Stimulated activated CD8-positive, alpha-beta memory T cell treated with anti-CD3 and anti-CD28 coated beads, Interleukin-2, amount 100 ng/mL, for 1 hour (primary cell): ENCODE data around the gene NKAIN2.

Source experiments
- DNase-seq, 2 donors: peaks; one replicate each; pipeline ENCODE4 v3.0.0-alpha.2; 2020; ENCODE audit warnings: low read depth in 2 of 2

NKAIN2 gene

GRCh38 chr6:124029567-124029966 lies 225.9 kb downstream of the NKAIN2 start:
- DNase-seq: no peak

DNA sequence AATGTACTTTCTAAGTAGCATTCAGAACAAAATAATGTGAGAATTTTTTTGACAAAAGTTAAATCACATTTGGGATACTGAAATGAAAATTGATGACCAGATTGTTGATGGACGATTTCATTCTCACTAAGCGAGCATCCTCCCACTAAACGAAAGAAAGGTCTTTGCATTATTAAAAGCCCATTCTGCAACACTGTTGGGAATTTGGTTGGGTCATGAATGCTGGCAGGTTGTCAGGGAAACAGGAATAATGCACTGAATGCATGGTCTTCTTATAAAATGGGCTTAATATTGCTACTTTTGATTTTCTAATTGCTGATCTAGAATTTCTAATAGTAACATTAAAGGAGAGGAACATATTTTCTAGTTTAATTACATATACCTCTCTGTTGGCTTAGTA lies 229.8 kb downstream of the NKAIN2 start:
- DNase-seq: no peak

- no peak for DNase-seq
Observed at GRCh38 chr6:124036384-124036783, 232.7 kb downstream of the NKAIN2 start.

DNA sequence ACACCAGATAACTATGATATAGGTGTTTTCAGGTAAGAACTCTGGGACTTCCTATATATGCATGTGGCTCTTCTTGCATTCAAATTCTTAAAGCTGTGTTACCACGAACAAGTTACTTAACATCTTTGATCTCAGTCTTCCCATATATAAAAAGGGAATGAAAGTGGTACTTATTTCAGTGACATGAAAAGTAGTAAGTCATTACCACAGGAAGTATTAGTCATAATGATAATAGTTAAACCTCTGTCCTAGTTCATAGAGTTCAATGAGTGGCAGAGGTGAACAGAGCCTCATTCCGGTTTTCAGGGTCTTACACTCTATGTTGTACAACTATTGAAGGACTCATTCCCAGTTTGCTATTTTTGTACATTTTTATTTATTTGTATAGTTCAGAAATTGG lies 237.0 kb downstream of the NKAIN2 start:
- DNase-seq: no peak

DNA sequence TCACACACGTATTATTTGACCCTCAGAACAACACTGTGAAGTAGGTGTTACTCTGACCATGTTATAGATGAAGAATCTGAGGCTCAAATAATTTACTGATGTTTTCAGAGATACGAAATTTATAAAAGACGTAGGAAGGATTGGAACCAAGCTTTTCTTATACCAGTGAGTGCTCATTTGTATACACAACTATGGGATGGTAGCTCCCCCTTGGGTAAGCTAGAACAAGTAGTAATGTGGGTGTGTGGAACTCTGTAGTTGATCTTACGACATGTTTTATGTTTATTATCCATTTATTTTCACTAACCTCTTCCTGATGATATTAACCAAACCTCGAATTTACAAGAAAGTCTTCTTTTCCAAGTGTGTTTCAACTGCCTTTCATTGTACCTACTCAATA lies 248.5 kb downstream of the NKAIN2 start:
- DNase-seq: no peak

DNA sequence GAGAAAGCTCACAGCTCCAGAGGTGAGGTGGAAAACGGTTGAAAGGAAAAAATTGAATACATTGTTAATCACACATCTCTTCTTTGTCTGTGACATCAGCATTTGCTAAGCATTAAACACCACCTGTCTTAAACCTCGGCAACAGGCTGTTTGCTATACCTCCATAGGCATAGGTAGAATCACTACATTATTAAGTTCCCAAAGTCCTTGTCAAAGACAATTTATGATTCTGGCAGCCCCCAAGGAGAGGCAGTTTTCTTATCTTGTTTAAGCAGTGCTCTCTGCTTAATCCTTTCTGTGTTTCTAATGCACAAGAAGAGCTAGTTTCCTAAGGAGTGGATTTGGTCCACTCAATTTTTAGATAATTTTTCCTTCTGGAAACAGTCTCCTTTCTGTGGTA lies 249.7 kb downstream of the NKAIN2 start:
- no peak for DNase-seq

DNA sequence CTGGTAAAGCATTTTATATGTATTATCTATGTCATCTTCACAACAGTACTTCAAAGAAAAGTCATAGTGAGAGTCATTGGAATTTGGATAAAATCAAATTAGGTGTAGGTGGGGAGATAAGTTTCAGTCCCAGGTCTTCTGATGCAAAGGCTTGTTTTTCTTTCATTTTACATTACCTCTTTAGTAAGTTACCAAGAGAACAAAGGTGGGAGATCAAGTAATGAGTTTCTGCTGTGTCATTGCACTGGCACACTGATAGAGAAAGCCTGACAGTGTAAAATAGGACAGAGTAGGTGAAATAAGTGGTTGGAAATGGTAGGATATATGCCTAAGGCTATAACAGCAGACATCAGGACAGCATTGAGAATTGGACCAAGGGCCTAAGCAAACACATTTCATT lies 250.4 kb downstream of the NKAIN2 start:
- no peak for DNase-seq

DNA sequence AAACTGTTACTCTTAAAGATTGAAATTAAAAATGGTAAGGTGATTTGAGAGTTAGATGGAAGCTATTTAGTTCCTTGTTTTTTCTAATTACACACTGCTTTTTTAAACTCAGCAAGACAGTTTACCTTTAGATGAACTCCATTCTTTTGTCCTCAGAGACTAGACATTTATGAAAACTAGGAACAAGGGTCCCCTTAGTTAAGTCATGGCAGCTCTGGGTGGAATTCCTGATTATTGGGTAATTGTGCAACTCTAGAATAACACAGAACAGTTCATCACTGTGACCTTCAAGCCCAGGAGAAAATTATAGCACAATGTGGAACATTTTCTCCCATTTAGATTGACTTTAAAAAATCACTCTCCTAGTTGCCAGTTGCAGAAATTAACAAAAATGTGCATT lies 251.7 kb downstream of the NKAIN2 start:
- DNase-seq: no peak

GRCh38 chr6:124055963-124056362 lies 252.3 kb downstream of the NKAIN2 start:
- DNase-seq: no peak

DNA sequence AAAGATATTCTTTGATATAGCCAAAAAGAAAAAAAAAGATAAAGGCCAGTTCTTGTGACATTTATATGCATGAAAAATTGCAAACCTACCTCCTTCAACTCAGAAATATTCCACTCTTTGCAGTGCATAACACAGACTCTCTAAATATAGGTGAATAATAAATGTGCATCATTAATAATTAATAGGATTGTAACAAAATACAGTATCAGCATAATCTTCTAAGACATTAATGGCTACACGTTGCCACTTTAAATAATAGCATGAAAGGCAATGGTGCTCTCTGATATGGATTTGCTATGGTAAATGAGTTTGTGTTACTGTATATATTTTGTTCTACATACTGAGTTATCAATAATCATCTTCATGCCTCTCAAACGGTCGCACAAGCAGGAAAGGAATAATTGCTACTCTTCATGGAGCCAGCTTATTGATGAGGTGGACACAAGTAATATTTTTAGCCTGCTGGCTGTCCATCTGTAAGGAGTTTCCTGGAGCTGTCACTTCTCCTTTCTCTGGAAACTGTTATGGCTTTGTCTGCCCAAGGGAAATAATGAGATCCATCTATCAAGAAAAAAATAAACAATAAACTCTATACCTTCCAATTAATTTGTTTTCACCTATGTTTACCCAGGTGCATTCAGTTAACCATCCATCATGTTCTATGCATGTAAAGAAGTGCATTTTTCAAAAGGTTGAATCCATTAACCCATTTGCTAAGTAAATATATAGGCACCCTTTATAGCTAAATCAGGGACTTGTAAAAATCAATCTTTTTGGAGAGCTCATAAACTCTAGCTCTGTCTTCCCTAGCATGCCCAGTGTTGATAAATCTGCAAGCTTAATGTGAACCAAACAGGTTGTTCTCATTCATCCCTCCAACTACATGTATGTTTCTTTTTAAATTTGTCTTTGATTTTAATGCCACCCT lies 253.0 kb downstream of the NKAIN2 start:
- DNase-seq: no peak

GRCh38 chr6:124057461-124057860 lies 253.8 kb downstream of the NKAIN2 start:
- DNase-seq: no peak

DNA sequence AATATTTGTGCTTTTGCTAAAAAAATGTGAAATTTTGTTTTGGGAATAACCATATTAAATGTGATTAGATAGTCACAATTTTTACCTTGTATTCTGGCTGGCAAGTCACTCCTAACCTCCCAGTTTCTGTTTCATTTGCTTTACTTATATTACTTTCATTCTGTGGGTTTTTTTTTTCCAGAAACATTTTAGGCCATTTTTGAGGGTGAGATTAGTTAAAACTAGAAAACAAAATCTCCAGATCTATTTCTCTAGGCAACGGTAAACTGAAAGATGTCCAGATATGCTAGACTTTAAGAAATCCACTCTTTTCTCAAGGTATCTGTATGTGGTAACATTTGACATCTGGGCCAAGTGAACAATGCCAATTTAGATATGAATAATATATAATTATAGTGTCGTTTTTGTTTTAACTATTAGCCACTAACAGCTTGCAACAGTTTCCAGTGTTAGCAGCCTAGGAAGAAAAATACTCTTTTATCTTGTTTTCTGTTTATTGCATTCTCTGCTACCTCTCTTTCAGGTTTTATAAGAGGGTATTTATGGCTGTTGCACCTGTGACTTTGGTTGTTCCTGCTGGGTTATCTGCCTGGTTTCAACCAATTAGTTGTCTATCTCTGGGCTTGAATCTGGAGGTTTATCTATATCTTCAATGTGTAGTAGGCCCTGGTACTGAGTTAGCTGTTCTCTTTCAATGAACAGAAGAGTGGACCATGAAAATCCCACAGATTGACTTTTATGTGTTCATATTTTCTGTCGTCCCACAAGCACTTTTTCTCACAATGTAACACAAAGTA lies 260.9 kb downstream of the NKAIN2 start:
- DNase-seq: no peak

- DNase-seq: no peak
Observed at GRCh38 chr6:124066269-124066668, 262.6 kb downstream of the NKAIN2 start.

DNA sequence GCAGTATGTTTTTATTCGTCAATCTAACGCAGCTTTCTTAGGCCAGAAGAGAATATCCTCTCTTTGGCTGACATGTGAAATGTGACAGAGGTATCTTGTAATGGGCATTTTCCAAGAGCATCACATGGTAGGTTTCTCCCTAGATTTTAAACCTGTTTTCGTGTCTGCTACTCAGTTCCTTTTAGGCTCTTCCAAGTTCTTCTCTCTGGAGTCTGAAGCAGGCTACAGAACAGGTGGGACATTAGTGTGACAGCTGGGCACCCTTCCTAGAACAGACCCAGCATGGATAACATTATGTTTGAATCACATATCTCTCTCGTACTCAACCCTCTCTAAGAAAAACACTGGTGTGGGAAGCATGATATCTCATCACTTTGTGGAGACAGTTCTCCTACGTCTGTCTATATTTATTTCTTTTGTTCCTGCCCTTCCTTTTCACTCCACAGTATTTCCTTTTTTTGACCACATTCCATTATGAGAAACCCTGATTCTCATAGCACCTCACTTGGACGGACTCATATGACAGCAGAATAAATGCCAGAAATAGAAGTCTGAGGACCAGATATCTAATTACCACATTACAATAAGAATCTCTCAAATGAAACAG lies 263.4 kb downstream of the NKAIN2 start:
- DNase-seq: no peak

DNA sequence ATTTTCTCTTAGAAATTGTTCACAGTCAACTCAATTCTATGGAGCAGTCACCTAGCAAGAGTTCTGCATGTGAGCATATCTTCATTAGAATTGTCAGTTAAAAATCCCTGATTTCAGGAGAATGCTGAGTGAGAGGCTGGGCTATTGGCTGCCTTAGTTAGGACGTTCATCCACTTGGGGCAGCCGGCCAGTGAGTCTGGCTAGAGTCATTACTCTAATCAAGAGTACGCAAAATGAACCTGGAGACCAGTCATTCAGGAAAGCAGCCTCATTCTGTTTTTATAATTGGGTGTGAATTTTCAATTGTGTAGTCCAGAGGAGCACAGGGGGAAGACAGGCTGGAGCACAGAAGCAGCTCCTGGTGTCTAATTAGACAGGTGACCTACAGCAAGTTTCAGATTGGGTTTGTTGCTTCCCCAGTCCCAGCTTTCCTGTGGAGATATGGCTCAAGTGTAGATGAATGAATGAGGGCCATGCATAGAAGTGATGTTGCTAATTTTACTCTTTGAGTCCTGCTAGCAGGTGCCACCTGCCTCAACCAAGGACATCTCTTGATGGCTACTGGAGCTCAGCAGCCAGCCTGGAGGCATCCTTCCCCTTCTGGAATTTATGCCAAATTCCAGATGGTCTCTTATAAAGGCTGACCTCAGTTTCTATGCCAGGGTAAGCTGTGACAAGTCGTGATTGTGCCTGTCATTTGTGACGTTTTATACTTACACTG lies 265.7 kb downstream of the NKAIN2 start:
- DNase-seq: no peak

DNA sequence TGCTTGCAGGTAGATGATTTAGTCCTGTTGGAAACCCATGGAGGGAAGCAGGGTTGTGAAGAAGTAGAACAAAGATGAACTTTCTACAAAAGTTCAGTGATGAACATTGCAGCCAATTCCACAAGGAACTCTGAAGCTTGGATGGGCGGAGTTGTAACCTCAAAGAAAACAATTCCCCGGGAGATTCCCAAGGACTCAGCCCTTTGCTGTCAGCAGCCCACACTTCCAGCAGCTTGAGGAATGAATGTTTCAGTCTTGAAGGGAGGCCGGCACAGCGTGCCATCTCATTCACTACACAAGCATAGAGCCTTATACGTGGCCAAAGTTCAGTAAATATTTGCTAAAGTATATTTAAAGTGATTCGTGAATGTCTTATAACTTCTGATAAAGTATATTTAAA lies 269.4 kb downstream of the NKAIN2 start:
- DNase-seq: no peak

DNA sequence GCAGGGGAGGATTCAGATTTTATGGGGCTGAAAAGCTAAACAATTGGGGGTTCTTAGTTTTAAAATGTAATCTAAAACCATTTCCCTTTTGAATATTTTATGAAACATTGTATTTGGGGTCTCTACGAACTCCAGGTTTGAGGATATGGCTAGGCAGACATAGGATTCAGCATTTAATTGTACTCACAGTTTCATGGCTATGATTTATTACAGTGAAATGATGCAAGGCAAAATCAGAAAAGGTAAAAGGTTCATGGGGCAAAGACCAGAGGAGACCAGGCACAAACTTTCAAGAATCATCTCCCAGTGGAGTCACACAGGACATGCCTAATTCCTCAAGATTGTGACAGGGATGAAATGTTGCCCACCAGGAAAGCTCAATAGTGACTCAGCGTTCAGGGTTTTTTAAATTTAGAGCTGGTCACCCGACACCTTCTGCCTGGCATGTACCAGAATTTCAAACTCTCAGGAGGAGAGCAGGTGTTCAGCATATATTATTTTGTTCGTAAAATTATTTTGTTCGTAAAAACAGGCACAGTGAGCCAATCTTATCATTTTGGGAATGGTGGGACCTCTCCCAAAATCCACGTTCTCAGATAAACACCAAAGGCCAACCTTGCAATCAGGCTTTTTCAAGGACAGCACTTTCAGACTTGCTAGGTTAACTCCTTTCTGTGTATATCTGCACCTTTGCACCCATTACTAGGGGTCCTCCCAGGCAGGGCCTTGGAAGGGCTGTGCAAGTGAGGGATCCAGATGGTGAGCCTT lies 270.3 kb downstream of the NKAIN2 start:
- DNase-seq: no peak

DNA sequence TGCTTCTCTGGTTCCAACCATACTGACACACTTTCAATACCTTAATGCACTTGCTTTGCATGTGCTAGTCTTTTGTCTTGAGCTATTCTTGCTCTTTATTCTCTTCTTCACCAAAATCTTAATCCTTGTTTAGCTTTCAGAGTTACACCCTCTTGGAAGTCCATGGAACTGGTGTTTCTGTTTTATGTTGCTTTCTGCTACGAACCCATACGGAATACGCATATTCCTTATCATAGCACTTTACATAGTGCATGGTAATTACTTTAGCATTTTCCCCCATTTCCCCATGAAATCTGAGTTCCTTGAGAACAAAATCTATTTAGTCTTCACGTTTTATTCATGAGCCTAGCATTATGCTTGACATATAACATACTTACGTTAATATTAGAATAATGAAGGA lies 270.9 kb downstream of the NKAIN2 start:
- DNase-seq: no peak

DNA sequence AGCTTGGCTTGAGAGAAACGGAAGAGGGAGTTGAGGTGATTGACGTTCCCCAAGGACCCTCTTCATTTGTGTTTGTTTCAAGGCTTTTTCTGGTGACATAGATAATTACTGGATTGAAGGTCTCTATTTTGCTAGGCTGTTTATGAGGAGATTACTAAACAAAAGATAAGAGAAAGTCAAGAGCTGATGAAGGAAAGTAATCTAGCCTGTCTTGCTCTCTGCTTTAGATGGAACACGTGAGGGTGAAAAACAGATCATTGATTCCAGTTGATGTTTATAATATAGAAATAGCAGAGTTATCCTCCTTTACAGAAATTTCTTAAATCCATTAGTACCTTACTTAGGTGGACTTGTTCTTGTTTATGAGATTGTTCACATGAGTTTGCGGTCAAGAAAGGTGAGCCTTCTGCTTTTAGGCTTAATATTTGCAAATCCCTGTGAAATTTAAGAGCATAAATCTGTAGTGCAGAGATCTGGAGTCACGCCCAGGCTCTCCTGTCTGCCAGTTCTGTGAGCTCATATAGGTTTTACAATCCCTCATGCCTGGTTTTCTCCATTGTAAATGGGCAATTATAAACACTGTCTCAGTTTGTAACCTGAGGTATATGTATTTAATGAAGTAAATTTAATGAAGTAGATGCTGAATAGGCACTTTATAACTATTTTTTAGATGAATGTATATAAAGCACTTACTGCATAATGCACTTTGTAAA lies 272.8 kb downstream of the NKAIN2 start:
- no peak for DNase-seq

DNA sequence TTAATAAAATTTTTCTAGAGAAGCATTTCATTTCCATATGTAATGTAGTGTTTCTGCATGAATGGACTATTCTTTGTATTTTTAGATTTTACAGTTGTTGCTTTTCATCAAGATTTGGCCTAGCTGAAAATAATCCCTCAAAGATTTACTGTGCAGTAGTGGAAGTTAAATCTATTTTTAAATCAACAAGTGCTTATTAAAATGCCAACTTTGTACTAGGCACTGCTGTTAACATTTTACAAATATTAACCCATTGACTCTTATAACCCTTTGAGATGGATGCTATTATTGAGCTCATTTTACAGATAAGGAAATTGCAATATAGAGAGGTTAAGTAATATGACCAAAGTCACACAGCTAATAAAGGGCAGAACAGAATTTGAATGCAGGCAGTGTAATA lies 274.5 kb downstream of the NKAIN2 start:
- DNase-seq: no peak

DNA sequence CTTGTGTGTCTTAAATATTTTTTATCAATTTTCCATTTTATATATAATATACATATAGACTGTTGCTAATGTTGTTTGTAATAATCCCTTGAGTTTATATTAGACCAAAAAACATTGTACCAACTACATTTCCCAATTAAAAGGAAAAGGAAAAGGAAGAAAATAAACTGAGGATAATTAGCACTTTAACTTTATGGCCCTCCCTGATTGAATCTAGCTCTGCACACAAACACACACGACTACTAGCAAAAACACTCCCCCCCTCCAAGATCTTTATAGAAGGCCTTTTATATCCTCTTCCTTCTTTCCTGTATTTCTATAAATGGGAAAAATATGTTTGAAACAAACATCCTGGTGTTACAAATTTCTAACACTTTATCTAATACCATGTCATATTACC lies 276.8 kb downstream of the NKAIN2 start:
- no peak for DNase-seq
